Measurements from ENCODE around the gene TTC8. TPM values are rescaled to one million over a fixed set of nuclear protein-coding genes. Genes with fewer than 3 reads are reported as not detected.
"Not testable (repeated sequence)": the region's sequence is repeated elsewhere in the genome, so short reads cannot be mapped to it uniquely, and the experiment has no call there.

TTC8 gene
- total RNA-seq, 1 donor from 2014 or later: 9.4 TPM

- DNase-seq (ENCODE audit: low spot score in 2 of 2); FAIRE-seq: not testable (repeated sequence)
Observed at GRCh38 chr14:88859118-88859517, 34.7 kb downstream of the TTC8 start.

DNA sequence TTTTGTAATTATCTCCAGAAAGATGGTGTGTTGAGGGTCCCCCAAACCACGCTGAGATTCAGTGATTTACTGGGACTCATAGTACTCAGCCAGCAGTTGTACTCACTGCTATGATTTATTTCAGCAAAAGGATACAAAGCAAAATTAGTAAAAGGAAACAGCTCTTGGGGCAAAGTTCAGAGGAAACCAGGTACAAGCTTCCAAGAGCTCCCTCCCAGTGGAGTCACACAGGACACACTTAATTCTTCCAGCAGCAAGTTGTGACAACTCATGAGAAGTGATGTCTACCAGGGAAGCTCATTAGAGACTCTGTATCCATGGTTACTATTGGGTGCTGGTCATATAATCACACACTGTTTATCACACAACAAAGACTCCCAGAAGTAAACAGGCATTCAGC, 38.7 kb downstream of the TTC8 start:
- DNase-seq (ENCODE audit: low spot score in 2 of 2): no peak
- no peak for FAIRE-seq

GRCh38 chr14:88864198-88864597, 39.7 kb downstream of the TTC8 start:
- DNase-seq (ENCODE audit: low spot score in 2 of 2): no peak
- no peak for FAIRE-seq

GRCh38 chr14:88866305-88866704, 41.9 kb downstream of the TTC8 start:
- no peak for DNase-seq (ENCODE audit: low spot score in 2 of 2)
- FAIRE-seq: no peak

GRCh38 chr14:88868558-88869159, 44.2 kb downstream of the TTC8 start:
- FAIRE-seq (no peak), DNase-seq (ENCODE audit: low spot score in 2 of 2) (no peak)

DNA sequence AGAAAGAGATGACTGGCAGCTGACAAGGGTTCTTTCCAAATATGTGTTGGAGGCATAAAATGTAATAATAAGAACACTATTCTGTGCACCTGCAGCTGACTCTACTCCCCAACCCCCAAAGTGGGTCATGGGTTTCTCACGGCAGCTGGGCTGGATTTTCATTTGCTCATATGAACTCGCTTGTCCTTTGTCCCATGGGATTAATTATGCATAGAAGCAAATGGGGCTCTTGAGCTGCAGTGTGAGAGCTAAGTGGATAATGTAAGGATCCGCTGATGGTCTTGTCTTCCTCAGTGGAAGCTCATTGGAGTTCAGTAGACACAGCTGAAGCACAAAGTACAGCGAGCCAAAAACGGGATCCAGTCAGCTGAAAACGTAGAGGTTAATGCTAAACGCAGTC, 46.3 kb downstream of the TTC8 start:
- DNase-seq (ENCODE audit: low spot score in 2 of 2) (no peak), FAIRE-seq (no peak)

GRCh38 chr14:88871429-88871828, 47.0 kb downstream of the TTC8 start:
- DNase-seq (ENCODE audit: low spot score in 2 of 2) (no peak), FAIRE-seq (no peak)

DNA sequence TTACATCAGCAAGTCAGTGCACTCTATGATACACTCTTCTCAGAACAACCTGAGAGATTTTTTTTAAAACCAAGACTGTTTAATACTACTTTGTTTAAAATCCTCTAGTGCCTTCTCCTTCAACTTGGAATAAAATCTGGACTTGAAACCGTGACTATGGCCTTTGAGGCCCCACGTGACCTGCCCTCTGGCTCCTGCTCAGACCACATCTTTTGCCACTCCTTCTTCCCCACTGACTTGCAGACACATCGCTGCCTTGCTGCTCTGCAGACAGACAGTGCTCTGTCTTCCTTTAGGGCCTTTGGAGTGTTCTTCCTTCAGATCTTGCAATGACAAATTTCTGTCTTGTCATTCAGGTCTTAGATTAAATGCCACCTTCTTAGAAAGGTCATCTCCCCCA, 48.5 kb downstream of the TTC8 start:
- no peak for FAIRE-seq
- no peak for DNase-seq (ENCODE audit: low spot score in 2 of 2)

DNA sequence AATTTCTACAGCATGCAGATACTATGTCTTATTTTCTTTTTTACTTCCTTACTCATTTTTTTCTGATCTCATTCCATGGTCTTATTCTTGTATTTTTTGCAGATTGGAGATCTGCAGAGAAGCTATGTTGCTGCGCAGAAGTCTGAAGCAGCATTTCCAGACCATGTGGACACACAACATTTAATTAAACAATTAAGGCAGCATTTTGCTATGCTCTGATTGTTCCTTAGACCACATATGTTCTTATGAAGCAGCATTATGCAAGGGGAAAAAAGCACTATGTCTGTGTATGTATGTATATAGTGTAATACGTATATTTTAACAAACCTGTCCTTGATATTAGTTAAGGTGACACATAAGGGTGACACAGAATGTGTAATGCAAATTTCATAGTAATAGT, 52.7 kb downstream of the TTC8 start:
- DNase-seq (ENCODE audit: low spot score in 2 of 2) (no peak), FAIRE-seq (no peak)

DNA sequence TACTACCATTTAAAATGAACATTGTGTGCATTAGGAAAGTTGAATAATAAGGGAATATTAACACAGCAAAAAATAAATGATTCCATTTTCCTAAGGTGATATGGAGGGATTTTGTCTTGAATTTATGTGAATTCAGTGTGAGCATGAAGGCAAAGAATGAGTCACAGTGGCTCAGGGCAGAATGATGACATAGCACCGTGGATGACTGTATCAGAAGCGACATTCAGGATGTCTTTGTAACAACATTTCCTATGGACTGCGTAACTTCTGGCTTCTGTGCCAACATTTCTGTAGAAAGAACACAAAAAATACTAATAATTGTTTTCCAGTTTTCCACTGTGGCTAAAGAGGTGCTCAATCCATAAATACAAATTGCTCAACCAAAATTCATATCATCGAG, 54.6 kb downstream of the TTC8 start:
- no peak for FAIRE-seq
- DNase-seq (ENCODE audit: low spot score in 2 of 2): no peak

DNA sequence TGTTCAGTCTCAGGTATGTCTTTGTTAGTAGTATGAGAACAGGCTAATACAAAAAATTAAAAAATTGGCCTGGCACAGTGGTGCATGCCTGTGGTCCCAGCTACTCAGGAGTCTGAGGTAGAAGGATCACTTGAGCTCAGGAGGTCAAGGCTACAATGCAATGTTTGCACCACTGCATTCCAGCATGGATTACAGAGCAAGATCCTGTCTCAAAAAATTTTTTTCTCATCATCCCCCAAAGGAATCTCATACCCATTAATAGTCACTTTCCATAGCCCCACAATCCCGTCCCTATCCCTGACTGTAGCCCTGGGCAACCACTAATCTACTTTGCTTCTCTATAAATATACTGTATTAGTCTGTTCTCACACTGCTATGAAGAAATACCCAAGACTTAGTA, 57.8 kb downstream of the TTC8 start:
- FAIRE-seq: no peak
- no peak for DNase-seq (ENCODE audit: low spot score in 2 of 2)

DNA sequence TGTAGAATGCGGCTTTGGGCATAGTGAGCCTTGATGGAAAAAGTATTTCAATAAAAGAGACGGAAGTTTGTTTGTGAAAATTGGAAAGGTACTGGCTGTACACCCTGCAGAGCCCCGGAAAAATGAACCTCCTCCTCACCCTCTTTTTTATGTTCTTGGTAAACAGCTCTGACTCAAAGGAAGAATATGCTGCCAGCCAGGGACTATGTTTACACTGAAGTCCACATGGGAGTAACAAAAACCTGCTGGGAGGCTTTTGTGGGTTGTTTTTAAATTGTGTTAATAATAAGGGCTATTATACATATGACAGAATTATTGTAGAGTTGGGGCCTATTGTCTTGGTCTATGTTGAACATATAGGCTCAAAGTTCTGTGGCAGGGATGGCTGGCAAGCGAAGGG, 70.7 kb downstream of the TTC8 start:
- no peak for FAIRE-seq

DNA sequence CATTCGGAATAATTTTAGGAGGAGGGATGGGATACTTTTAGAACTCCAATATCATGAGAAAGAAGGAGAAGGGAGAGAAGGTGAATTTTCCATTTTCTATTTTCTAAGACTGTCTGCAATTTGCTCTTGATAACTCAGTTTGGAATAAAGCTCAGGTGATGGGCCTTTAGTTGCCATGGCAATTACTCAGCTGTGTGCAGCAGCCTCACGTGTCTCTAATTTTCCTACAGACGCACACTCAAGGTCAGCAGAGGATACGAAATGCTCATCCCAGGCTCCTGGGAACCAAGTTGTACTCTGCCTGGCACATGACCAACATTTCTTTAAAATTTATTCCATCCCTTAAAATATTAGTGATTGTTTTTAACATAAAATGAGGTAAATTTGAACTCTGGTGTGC, 76.7 kb downstream of the TTC8 start:
- DNase-seq (ENCODE audit: low spot score in 2 of 2) (no peak), FAIRE-seq (no peak)

More for the DNA sequence above, 70.7 kb downstream of the TTC8 start:
- no peak for DNase-seq (ENCODE audit: low spot score in 2 of 2)

GRCh38 chr14:88901991-88902390, 77.5 kb downstream of the TTC8 start:
- FAIRE-seq (no peak), DNase-seq (ENCODE audit: low spot score in 2 of 2) (no peak)

DNA sequence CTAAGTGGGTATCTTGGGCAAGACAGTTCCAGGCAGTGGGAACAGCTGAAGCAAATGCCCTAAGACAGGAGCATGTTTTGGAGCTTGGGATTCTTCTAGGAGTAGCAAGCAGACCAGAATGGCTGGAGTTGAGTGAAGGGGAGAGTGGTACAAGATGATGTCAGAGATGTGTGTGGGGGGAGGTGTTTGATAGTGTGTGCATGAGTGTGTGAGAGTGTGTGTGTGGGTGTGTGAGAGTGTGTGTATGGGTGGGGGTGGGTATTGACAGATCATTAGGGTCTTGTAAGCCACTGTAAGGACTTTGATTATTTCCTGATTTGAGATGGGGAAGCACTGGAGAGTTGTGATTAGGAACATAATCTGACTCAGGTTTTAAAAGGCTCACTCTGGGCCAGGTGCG, 78.4 kb downstream of the TTC8 start:
- DNase-seq (ENCODE audit: low spot score in 2 of 2) (no peak), FAIRE-seq (no peak)

DNA sequence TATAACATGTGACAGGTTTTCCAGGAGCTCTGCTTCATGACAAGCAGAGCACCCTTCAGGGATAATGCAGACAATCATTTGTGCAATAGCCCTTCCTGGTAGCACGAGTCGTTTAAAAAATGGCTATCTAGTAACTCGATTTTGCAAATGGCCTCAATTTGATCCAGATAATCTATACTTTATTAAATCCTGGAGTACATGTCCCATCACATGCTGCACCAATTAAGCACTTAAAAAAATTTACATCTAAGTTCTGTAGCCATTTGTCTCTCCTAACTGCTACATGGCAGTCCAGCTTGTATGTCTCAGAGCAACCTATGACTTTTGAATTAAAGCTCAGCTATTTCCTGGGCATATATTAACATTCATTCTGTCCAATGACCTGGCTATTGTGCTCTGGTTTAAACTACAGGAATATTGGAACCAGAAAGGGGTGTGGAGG, 79.8 kb downstream of the TTC8 start:
- no peak for FAIRE-seq

GRCh38 chr14:88904864-88905263, 80.4 kb downstream of the TTC8 start:
- DNase-seq (ENCODE audit: low spot score in 2 of 2): no peak

More for the DNA sequence above, 79.8 kb downstream of the TTC8 start:
- DNase-seq (ENCODE audit: low spot score in 2 of 2): no peak

GRCh38 chr14:88908216-88908615, 83.8 kb downstream of the TTC8 start:
- FAIRE-seq (no peak), DNase-seq (ENCODE audit: low spot score in 2 of 2) (no peak)

More at GRCh38 chr14:88904864-88905263, 80.4 kb downstream of the TTC8 start:
- FAIRE-seq: no peak

DNA sequence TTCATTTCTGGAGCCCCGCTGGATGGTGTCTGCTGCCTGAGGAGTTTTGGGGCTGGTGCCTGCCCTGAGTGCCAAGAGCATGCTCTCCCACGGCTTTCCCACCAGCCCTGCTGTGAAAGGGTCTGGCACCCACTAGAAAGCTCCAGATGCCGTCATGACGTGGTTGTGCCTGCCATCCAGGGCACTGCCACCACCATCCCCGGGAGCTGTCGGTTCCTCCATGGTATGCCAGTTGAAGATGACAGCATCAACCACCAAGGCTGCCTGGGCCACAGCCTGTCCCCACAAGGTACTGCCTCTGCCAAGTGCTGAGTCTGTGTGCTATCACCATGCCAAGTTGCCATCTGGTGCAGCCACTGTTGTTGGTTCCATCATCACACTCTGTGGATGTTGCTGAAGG, 85.9 kb downstream of the TTC8 start:
- no peak for DNase-seq (ENCODE audit: low spot score in 2 of 2)
- no peak for FAIRE-seq

DNA sequence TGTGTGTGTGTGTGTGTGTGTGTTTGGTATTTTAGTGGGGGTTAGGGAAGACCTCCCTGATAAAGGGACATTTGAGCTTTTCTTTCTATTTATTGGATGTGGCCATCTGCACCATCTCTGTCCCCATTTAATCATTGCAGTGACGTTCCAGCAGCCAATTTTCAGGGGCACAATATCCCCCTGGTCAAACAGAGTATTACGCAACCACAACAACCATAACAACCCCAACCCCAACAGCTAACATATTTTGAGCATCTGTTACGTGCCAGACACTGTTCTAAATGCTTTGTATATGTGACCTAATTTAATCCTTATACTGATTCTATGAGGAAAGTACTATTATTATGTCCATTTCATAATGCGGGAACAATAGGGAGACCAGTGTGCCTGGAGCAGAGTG, 87.4 kb downstream of the TTC8 start:
- no peak for DNase-seq (ENCODE audit: low spot score in 2 of 2)
- no peak for FAIRE-seq

DNA sequence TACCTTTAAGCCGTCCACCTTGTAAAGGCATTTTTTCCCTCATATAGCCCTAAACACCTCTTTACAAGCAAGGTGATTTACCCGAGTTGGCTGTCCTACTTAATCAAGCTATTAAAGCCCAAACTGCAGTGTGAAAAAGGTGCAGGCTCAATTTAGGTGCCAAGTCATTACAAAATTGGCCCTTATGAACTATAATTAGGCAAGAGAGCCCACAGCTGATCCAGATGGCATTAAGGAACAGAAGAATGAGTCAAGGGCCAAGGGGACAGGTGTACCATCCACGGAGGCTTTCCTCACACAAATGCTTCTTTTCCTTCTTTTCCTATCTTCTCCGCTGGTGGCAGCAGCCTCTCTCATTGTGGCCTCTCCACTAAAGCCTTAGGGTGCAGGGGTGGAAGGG, 90.5 kb downstream of the TTC8 start:
- no peak for FAIRE-seq
- DNase-seq (ENCODE audit: low spot score in 2 of 2): no peak

DNA sequence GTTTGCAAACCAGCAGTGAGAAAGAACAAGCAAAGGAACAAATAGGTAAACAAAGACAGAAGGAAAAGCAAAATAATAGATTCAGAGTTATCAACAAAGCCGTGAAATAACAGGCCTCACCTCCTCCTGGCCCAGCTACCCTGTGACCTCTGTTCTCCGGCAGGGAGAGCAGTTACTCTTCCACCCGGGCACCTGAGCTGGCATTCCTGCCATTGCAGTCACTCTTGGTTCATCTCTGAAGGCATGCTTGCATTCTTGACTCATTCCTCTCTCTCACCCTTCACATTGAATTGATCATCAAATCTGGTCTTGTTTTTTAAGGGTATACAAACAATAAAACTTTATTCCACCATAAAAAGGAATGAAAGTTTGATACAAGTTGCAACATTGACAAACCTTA, 95.1 kb downstream of the TTC8 start:
- FAIRE-seq: no peak
- DNase-seq (ENCODE audit: low spot score in 2 of 2): no peak

All from frontal cortex (tissue), 4 donors.